GM18507 (cell line): ENCODE data around the gene SLC25A33.
"Not testable (repeated sequence)": the region's sequence is repeated elsewhere in the genome, so short reads cannot be mapped to it uniquely, and the experiment has no call there.

Experiments used
- DNase-seq: peaks from one replicate; pipeline ENCODE4 v3.0.0; 2011; ENCODE audit warnings: low read depth; ENCODE audit not compliant: insufficient read length; ENCODE audit errors: extremely low spot score
- FAIRE-seq: peaks from 2 replicates; lab custom pipeline; 2011; peaks lifted over from hg19 to GRCh38; lab: Jason Lieb, UNC

The SLC25A33 gene

DNA sequence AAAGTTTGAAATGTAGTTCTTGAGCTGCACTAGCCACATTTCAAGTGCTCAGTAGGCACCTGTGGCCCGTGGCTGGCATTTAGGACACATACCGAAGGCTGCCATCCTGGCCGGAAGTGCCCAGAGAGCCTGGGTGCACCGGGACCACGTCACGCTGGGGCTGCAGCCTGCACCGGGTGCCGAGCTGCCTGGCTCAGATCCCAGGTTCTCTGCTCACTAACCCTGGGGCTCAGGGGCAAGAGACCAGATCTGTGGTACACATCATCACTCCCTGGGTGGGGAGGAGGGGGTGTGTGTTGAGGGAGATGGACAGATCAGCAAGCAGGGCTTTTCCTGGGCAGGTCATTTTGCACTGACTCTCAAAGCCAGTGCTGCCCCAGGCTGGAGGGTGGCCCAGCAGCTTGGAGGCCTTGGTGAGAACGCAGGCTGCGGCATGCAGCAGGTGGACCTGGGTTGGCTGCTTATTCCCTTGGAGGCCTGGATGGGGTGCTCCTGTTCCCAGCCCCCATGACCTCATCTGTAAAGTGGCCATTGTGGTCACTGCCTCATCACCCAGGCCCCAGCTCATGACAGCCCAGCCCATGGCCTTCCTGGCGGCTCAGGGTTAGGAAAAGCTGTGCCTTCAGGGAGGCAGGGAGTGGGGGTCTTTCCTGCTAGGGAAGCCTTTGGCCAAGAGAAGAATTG, 73.0 kb downstream of the SLC25A33 start:
- DNase-seq (no peak), FAIRE-seq (no peak)

GRCh38 chr1:9612871-9613624, 73.8 kb downstream of the SLC25A33 start:
- FAIRE-seq (no peak), DNase-seq (no peak)

GRCh38 chr1:9613625-9614299, 74.5 kb downstream of the SLC25A33 start:
- no peak for DNase-seq
- no peak for FAIRE-seq

GRCh38 chr1:9615316-9616063, 76.2 kb downstream of the SLC25A33 start:
- FAIRE-seq (peak; percentile 85), DNase-seq (peak; percentile 54)

DNA sequence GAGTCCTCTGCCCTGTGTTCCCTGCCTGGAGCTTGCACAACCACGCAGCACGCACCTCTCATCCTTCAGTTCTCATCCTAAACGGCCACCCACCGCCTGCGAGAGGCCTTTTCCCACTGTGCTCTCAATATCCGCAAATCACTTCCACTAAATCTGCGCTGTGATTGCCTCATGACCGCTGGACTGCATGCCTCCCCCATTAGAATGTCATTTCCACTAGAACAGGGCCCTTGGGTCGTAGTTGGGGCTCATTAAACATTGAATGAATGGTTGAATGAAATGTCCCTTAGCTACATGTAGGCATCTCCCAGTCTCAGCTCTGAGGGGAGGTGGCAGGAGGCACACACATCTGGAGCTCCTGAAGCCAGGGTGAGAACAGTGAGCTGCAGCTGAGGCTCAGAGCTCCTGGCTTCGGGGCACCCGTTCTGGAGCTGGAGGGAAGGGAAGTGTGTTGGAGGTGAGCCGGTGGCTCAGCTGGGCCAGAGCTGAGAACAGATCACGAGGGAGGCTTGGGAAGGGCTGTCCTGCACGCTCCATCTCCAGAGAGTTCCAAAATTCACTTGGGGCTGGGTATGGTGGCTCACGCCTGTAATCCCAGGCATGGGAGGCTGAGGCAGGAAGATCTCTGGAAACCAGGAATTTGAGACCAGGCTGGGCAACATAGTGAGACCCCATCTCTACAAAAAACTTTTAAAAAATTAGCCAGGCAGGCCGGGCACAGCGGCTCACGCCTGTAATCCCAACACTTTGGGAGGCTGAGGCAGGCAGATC, 79.8 kb downstream of the SLC25A33 start:
- FAIRE-seq (no peak), DNase-seq (no peak)

DNA sequence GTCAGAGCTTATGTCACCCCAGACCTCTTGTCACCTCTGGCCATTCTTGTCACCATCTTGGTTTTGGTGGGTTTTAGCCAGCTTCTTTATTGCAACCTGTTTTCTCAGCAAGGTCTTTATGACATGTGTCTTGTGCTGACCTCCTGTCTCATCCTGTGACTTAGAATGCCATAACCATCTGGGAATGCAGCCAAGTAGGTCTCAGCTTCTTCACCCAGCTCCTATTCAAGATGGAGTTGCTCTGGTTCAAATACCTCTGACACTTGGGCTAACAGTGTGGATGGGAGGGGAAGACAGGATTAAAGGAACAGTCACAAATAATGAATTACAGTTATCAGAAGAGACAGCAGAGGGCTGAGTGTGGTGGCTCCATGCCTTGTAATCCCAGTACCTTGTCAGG, 81.8 kb downstream of the SLC25A33 start:
- DNase-seq = no peak
- FAIRE-seq = no peak

DNA sequence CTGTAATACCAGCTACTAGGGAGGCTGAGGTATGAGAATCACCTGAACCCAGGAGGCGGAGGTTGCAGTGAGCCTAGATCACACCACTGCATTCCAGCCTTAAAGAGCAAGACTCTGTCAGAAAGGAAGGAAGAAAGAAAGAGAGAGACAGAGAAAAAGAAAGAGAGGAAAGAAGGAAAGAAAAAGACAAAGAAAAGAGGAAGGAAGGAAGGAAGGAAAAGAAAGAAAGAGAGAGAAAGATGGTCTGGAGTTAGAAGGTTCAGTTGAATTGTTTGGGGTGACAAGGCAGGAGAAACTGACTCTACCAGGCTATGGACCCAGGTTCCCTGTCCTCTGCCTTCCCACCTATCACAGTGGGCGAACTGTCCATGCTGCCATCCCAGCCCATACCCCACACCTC, 84.8 kb downstream of the SLC25A33 start:
- DNase-seq (no peak), FAIRE-seq (no peak)

DNA sequence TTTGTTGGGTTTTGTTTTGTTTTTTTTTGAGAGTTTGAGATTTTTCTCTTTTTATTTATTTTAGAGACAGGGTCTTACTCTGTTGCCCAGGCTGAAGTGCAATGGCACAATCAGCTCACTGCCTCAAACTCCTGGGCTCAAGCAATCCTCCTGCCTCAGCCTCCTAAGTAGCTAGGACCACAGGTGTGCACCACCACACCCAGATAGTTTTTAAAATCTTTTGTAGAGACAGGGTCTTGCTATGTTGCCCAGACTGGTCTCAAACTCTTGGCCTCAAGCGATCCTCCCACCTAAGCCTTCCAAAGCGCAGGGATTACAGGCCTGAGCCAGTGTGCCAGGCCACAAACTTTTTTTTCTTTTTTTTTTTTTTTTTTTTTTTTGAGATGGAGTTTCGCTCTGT, 85.8 kb downstream of the SLC25A33 start:
- DNase-seq, FAIRE-seq: not testable (repeated sequence)

GRCh38 chr1:9626201-9626608, 86.9 kb downstream of the SLC25A33 start:
- FAIRE-seq (peak; percentile 99), DNase-seq (peak; percentile 66)

- FAIRE-seq (no peak), DNase-seq (no peak)
Observed at GRCh38 chr1:9628541-9629444, 89.5 kb downstream of the SLC25A33 start.

GRCh38 chr1:9629445-9630201, 90.4 kb downstream of the SLC25A33 start:
- FAIRE-seq (peak; percentile 95), DNase-seq (no peak)

GRCh38 chr1:9630331-9631111, 91.3 kb downstream of the SLC25A33 start:
- FAIRE-seq (no peak), DNase-seq (no peak)

GRCh38 chr1:9631613-9632012, 92.3 kb downstream of the SLC25A33 start:
- FAIRE-seq = no peak

GRCh38 chr1:9633493-9633892, 94.2 kb downstream of the SLC25A33 start:
- DNase-seq (no peak), FAIRE-seq (no peak)

More at GRCh38 chr1:9631613-9632012, 92.3 kb downstream of the SLC25A33 start:
- no peak for DNase-seq

DNA sequence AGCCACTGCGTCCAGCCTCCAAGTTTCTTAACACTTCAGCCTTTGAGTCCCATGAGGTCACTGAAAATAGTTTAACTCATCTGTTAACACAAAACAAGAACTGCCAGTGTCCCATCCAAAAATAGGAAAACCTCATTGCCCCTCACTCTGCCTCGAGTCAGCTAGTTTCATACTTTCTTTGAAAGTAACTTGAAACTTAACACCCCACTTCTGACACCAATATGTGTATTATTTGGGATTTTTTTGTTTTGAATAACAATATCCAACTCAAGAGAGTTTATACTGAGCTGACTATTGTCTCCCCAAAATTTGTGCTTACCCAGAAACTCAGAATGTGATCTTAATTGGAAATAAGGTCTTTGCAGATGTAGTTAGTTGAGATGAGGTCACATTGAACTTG, 95.3 kb downstream of the SLC25A33 start:
- no peak for DNase-seq

More for the DNA sequence above, 95.3 kb downstream of the SLC25A33 start:
- FAIRE-seq = no peak
